HG03060 (cell line): Measurements from ENCODE around the gene RTRAF.

Source experiments
- ATAC-seq: cut with Tn5 transposase; IDR thresholded peaks from one replicate; pipeline ENCODE4 v1.9.1; 2021; ENCODE audit warnings: low read depth, moderate number of reproducible peaks; ENCODE audit not compliant: unreplicated experiment

Gene RTRAF

GRCh38 chr14:51993285-51993920 is 4.1 kb downstream of the RTRAF start:
- no peak for ATAC-seq

GRCh38 chr14:51996148-51996746 is 6.9 kb downstream of the RTRAF start:
- no peak for ATAC-seq

- ATAC-seq = no peak
Measured at GRCh38 chr14:51998348-51998747, 9.0 kb downstream of the RTRAF start.

GRCh38 chr14:51999084-51999483 is 9.7 kb downstream of the RTRAF start:
- no peak for ATAC-seq

- no peak for ATAC-seq
Measured at GRCh38 chr14:52000019-52000582, 10.8 kb downstream of the RTRAF start.

GRCh38 chr14:52000696-52001095 is 11.3 kb downstream of the RTRAF start:
- ATAC-seq = no peak

GRCh38 chr14:52002542-52002941 is 13.2 kb downstream of the RTRAF start:
- no peak for ATAC-seq

GRCh38 chr14:52003324-52003723 is 14.0 kb downstream of the RTRAF start:
- ATAC-seq = no peak

GRCh38 chr14:52005625-52006024 is 16.3 kb downstream of the RTRAF start:
- ATAC-seq = no peak

GRCh38 chr14:52006361-52006760 is 17.0 kb downstream of the RTRAF start:
- no peak for ATAC-seq

- ATAC-seq = no peak
Measured at GRCh38 chr14:52007211-52007610, 17.9 kb downstream of the RTRAF start.

- ATAC-seq = no peak
Measured at GRCh38 chr14:52007637-52008036, 18.3 kb downstream of the RTRAF start.

GRCh38 chr14:52008136-52008535 is 18.8 kb downstream of the RTRAF start:
- ATAC-seq = no peak

- ATAC-seq = no peak
Measured at GRCh38 chr14:52010173-52010693, 20.9 kb downstream of the RTRAF start.

- ATAC-seq = no peak
Measured at GRCh38 chr14:52011523-52011922, 22.2 kb downstream of the RTRAF start.

- no peak for ATAC-seq
Measured at GRCh38 chr14:52012635-52013034, 23.3 kb downstream of the RTRAF start.

- no peak for ATAC-seq
Measured at GRCh38 chr14:52013984-52014600, 24.7 kb downstream of the RTRAF start.

GRCh38 chr14:52014601-52015267 is 25.4 kb downstream of the RTRAF start:
- ATAC-seq = no peak

- no peak for ATAC-seq
Measured at GRCh38 chr14:52015411-52016030, 26.2 kb downstream of the RTRAF start.

GRCh38 chr14:52018252-52018651 is 28.9 kb downstream of the RTRAF start:
- ATAC-seq = no peak

- no peak for ATAC-seq
Measured at GRCh38 chr14:52018970-52019369, 29.6 kb downstream of the RTRAF start.
